ENCODE data around the gene RPL7A. TPM values are rescaled to one million over a fixed set of nuclear protein-coding genes. Genes with fewer than 3 reads are reported as not detected.

The RPL7A gene
- total and polyA plus RNA-seq, 2 of the 13 experiments (the other 11 are each of a cell fraction or from before 2014, with no cell fraction given), result 2,401 to 2,938 TPM

DNA sequence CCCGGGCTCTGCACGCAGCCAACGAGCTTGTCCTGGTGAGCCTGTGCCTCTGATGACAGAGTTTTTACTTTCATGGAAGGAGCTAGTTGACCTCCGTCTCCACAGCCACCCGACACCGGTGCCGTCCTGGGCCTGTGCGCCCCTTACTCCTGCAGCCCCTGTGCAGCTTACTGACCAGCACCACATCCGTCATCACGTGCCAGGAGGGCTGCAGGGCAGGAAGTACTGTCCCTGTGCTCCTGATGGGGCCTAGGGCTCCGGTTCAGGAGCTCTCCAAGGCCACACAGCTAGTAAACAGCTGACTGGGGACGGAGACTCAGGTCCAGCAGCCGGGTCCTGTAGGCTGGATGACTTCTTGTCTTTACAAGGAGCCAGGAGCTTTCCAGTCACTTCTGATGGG, 38.3 kb downstream of the RPL7A start (continued):
- TF ChIP-seq ZNF101 (CRISPR knock-in tag; IDR thresholded peaks at IDR 0.05; ENCODE audit: borderline replicate concordance, low read depth) (no peak), NFKBIZ (CRISPR knock-in tag; IDR thresholded peaks at IDR 0.05) (no peak), RBFOX2 (IDR thresholded peaks at IDR 0.05; ENCODE audit: low read depth, low read length) (no peak), ZNF350 (CRISPR knock-in tag; IDR thresholded peaks at IDR 0.05; ENCODE audit: borderline replicate concordance, low read depth) (no peak), SKI (IDR thresholded peaks at IDR 0.05; ENCODE audit: partially characterized antibody) (no peak), ZEB1 (IDR thresholded peaks at IDR 0.05; ENCODE audit: insufficient replicate concordance, low read depth) (no peak), HES4 (CRISPR knock-in tag; IDR thresholded peaks at IDR 0.05; ENCODE audit: borderline replicate concordance) (no peak), CCDC6 (CRISPR knock-in tag; IDR thresholded peaks at IDR 0.05) (no peak), SRF (IDR thresholded peaks at IDR 0.05; ENCODE audit: low read depth, low read length) (no peak), NCOA5 (CRISPR knock-in tag; IDR thresholded peaks at IDR 0.05) (no peak), LCORL (IDR thresholded peaks at IDR 0.05) (no peak), LCORL (CRISPR knock-in tag; IDR thresholded peaks at IDR 0.05) (peak; percentile 64; the same call in 1 of the 2 replicates), ZNF703 (CRISPR knock-in tag; IDR thresholded peaks at IDR 0.05; ENCODE audit: borderline replicate concordance) (no peak), PITX1 (CRISPR knock-in tag; IDR thresholded peaks at IDR 0.05) (no peak), ZFP82 (CRISPR knock-in tag; IDR thresholded peaks at IDR 0.05; ENCODE audit: borderline replicate concordance) (no peak), MBD4 (IDR thresholded peaks at IDR 0.05; ENCODE audit: borderline replicate concordance, low read length) (no peak), FOXO1 (CRISPR knock-in tag; IDR thresholded peaks at IDR 0.05) (peak; percentile 93), SRY (CRISPR knock-in tag; IDR thresholded peaks at IDR 0.05) (0 out of 2 replicates have a peak, but pooled peaks have one; percentile 53), ERF (CRISPR knock-in tag; IDR thresholded peaks at IDR 0.05) (peak; percentile 73; the same call in 1 of the 2 replicates), IRF2 (CRISPR knock-in tag; IDR thresholded peaks at IDR 0.05) (0 out of 2 replicates have a peak, but pooled peaks have one; percentile 52), SALL2 (CRISPR knock-in tag; IDR thresholded peaks at IDR 0.05) (0 out of 2 replicates have a peak, but pooled peaks have one; percentile 40), ISX (CRISPR knock-in tag; conservative IDR thresholded peaks at IDR 0.05) (no peak), NFIC (IDR thresholded peaks at IDR 0.05; ENCODE audit: low read length) (no peak), ZNF256 (CRISPR knock-in tag; conservative IDR thresholded peaks at IDR 0.05) (no peak)
- TF ChIP-seq, protein P1, sequence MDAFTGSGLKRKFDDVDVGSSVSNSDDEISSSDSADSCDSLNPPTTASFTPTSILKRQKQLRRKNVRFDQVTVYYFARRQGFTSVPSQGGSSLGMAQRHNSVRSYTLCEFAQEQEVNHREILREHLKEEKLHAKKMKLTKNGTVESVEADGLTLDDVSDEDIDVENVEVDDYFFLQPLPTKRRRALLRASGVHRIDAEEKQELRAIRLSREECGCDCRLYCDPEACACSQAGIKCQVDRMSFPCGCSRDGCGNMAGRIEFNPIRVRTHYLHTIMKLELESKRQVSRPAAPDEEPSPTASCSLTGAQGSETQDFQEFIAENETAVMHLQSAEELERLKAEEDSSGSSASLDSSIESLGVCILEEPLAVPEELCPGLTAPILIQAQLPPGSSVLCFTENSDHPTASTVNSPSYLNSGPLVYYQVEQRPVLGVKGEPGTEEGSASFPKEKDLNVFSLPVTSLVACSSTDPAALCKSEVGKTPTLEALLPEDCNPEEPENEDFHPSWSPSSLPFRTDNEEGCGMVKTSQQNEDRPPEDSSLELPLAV (CRISPR knock-in tag; conservative IDR thresholded peaks at IDR 0.05; ENCODE audit: low read depth), result no peak
- TF ChIP-seq, protein P2, sequence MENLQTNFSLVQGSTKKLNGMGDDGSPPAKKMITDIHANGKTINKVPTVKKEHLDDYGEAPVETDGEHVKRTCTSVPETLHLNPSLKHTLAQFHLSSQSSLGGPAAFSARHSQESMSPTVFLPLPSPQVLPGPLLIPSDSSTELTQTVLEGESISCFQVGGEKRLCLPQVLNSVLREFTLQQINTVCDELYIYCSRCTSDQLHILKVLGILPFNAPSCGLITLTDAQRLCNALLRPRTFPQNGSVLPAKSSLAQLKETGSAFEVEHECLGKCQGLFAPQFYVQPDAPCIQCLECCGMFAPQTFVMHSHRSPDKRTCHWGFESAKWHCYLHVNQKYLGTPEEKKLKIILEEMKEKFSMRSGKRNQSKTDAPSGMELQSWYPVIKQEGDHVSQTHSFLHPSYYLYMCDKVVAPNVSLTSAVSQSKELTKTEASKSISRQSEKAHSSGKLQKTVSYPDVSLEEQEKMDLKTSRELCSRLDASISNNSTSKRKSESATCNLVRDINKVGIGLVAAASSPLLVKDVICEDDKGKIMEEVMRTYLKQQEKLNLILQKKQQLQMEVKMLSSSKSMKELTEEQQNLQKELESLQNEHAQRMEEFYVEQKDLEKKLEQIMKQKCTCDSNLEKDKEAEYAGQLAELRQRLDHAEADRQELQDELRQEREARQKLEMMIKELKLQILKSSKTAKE (CRISPR knock-in tag; IDR thresholded peaks at IDR 0.05; ENCODE audit: borderline replicate concordance), result no peak
- TF ChIP-seq, protein P3, sequence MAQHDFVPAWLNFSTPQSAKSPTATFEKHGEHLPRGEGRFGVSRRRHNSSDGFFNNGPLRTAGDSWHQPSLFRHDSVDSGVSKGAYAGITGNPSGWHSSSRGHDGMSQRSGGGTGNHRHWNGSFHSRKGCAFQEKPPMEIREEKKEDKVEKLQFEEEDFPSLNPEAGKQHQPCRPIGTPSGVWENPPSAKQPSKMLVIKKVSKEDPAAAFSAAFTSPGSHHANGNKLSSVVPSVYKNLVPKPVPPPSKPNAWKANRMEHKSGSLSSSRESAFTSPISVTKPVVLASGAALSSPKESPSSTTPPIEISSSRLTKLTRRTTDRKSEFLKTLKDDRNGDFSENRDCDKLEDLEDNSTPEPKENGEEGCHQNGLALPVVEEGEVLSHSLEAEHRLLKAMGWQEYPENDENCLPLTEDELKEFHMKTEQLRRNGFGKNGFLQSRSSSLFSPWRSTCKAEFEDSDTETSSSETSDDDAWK (CRISPR knock-in tag; IDR thresholded peaks at IDR 0.05), result no peak
- TF ChIP-seq, protein P4, sequence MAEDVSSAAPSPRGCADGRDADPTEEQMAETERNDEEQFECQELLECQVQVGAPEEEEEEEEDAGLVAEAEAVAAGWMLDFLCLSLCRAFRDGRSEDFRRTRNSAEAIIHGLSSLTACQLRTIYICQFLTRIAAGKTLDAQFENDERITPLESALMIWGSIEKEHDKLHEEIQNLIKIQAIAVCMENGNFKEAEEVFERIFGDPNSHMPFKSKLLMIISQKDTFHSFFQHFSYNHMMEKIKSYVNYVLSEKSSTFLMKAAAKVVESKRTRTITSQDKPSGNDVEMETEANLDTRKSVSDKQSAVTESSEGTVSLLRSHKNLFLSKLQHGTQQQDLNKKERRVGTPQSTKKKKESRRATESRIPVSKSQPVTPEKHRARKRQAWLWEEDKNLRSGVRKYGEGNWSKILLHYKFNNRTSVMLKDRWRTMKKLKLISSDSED (CRISPR knock-in tag; IDR thresholded peaks at IDR 0.05), result no peak

Measured in HepG2 (cell line).